Measurements from ENCODE around the gene STAT2. TPM values are rescaled to one million over a fixed set of nuclear protein-coding genes. Genes with fewer than 3 reads are reported as not detected.

Gene STAT2
- total RNA-seq, 4 donors from 2014 or later: 21.0 to 33.2 (median 27.4) TPM

DNA sequence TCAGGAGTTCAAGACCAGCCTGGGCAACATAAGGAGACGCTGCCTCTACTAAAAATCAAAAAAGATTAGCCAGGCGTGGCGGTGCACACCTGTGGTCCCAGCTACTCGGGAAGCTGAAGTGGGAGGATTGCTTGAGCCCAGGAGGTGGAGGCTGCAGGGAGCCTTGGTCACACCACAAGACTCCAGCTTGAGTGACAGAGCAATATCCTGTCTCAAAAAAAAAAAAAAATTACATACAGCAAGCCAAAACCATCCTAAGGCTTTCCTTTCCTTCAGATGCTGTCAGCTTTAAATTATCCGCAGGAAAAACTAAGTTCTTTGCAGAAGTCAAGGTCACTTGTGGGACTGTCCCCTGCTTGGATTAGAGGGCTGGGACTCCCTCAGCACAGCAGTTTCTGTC is 61.1 kb downstream of the STAT2 start:
- Histone ChIP-seq H3K9me3 (no peaks in the 10 kb centered on the region), H3K36me3 (no peaks in the 10 kb centered on the region), H3K4me3 (peak overlapping the region; percentile 74 to 95 (median 86)), H3K4me1 (peaks cover 78 to 83% of the 10 kb centered on the region in 2 donors), H3K27me3 (no peaks in the 10 kb centered on the region), H3K27ac (peak overlapping the region; percentile 91 to 97 (median 94))
- ATAC-seq (no peak), DNase-seq (no peak)
- in situ Hi-C loops (cut with MboI; ENCODE audit: low sequenced_read_pairs in 4 of 4): no loop called here
- intact Hi-C loops (cut with DNase I; ENCODE audit: low total_unique reads): no loop called here
- TF ChIP-seq, protein P1, sequence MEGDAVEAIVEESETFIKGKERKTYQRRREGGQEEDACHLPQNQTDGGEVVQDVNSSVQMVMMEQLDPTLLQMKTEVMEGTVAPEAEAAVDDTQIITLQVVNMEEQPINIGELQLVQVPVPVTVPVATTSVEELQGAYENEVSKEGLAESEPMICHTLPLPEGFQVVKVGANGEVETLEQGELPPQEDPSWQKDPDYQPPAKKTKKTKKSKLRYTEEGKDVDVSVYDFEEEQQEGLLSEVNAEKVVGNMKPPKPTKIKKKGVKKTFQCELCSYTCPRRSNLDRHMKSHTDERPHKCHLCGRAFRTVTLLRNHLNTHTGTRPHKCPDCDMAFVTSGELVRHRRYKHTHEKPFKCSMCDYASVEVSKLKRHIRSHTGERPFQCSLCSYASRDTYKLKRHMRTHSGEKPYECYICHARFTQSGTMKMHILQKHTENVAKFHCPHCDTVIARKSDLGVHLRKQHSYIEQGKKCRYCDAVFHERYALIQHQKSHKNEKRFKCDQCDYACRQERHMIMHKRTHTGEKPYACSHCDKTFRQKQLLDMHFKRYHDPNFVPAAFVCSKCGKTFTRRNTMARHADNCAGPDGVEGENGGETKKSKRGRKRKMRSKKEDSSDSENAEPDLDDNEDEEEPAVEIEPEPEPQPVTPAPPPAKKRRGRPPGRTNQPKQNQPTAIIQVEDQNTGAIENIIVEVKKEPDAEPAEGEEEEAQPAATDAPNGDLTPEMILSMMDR (IDR thresholded peaks at IDR 0.05 in 4 of 5, conservative IDR thresholded peaks at IDR 0.05 in 1 of 5): no peak
- TF ChIP-seq POLR2A (IDR thresholded peaks at IDR 0.05): no peak

DNA sequence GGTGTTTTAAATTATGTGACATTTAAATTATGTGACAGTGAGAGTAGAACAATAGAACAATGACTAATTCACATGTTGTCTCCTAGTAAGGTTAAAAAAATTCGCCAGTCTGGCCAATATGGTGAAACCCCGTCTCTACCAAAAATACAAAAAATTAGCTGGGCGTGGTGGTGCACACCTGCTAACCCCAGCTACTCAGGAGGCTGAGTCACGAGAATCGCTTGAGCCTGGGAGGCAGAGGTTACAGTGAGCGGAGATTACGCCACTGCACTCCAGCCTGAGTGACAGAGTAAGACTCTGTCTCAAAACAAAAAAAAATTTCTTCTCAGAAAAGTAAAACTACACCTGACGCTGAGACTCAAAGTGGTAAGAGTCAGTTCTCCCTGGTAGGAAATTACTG is 62.5 kb downstream of the STAT2 start:
- Histone ChIP-seq H3K27me3 (no peaks in the 10 kb centered on the region), H3K27ac (peak overlapping the region; percentile 91 to 97 (median 94)), H3K4me1 (peaks cover 79 to 88% of the 10 kb centered on the region in 2 donors), H3K9me3 (no peaks in the 10 kb centered on the region), H3K36me3 (no peaks in the 10 kb centered on the region), H3K4me3 (no peak overlapping the region)
- no peak for ATAC-seq
- DNase-seq: no peak
- intact Hi-C loops (cut with DNase I; ENCODE audit: low total_unique reads) (no loop called here), in situ Hi-C loops (cut with MboI; ENCODE audit: low sequenced_read_pairs in 4 of 4) (no loop called here)
- TF ChIP-seq, protein P1 (IDR thresholded peaks at IDR 0.05 in 4 of 5, conservative IDR thresholded peaks at IDR 0.05 in 1 of 5): no peak
- no peak for TF ChIP-seq POLR2A (IDR thresholded peaks at IDR 0.05)

- intact Hi-C loops (cut with DNase I; ENCODE audit: low total_unique reads): no loop called here
Measured at GRCh38 chr12:56296295-56296694, 63.6 kb downstream of the STAT2 start.

DNA sequence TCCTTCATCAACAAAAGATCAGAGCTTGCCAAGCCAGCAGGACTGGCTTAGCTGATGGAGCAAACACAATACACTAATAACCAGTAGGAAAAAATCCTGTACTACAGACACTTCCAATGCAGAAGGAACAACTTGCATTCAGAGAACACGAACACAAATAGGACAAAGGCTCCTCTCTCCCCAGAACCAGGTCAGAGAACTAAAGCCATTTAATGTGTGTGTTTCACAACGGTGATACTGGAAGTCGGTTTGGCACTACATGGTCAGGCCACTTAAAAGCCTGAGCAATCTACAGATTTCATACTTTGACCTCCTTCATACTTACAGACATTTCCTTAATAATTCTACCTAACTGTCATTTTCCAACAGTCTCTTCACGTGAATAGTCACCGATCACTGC is 66.1 kb downstream of the STAT2 start:
- in situ Hi-C loops (cut with MboI; ENCODE audit: low sequenced_read_pairs in 4 of 4) (no loop called here), intact Hi-C loops (cut with DNase I; ENCODE audit: low total_unique reads) (no loop called here)
- peak; percentile 71 to 74 for ATAC-seq
- TF ChIP-seq, protein P1 (IDR thresholded peaks at IDR 0.05 in 4 of 5, conservative IDR thresholded peaks at IDR 0.05 in 1 of 5): no peak
- TF ChIP-seq POLR2A (IDR thresholded peaks at IDR 0.05): no peak
- Histone ChIP-seq H3K4me1 (peaks cover 69 to 80% of the 10 kb centered on the region in 2 donors), H3K4me3 (no peak overlapping the region), H3K27me3 (no peaks in the 10 kb centered on the region), H3K9me3 (no peaks in the 10 kb centered on the region), H3K36me3 (peaks cover 0 to 12% of the 10 kb centered on the region in 2 donors), H3K27ac (peak overlapping the region; percentile 27 to 97 (median 80))
- no peak for DNase-seq

More at GRCh38 chr12:56296295-56296694, 63.6 kb downstream of the STAT2 start:
- Histone ChIP-seq H3K27me3 (no peaks in the 10 kb centered on the region), H3K4me3 (no peak overlapping the region), H3K4me1 (peaks cover 74 to 85% of the 10 kb centered on the region in 2 donors), H3K36me3 (peaks cover 0 to 8% of the 10 kb centered on the region in 2 donors), H3K9me3 (no peaks in the 10 kb centered on the region), H3K27ac (peak overlapping the region; percentile 91 to 97 (median 94))
- TF ChIP-seq, protein P1 (IDR thresholded peaks at IDR 0.05 in 4 of 5, conservative IDR thresholded peaks at IDR 0.05 in 1 of 5): no peak
- TF ChIP-seq POLR2A (IDR thresholded peaks at IDR 0.05): no peak
- ATAC-seq: no peak
- DNase-seq: no peak
- in situ Hi-C loops (cut with MboI; ENCODE audit: low sequenced_read_pairs in 4 of 4): no loop called here

Other genes with a start within 250 kb of the STAT2 start
- gene RPL41, start 243.5 kb downstream of the STAT2 start, total RNA-seq: 1,000 to 10,000 TPM; 1,323 to 2,217 (median 1,977) TPM
- gene ZC3H10, start 241.8 kb downstream of the STAT2 start, total RNA-seq: 1 to 10 TPM; 3.1 to 9.1 (median 3.7) TPM
- gene ESYT1, start 231.8 kb downstream of the STAT2 start, total RNA-seq: 10 to 100 TPM; 45.9 to 77.7 (median 62.1) TPM
- gene MYL6B, start 207.5 kb downstream of the STAT2 start, total RNA-seq: 100 to 1,000 TPM; 159 to 334 (median 198) TPM
- 100 to 1,000 TPM; 159 to 324 (median 202) TPM for gene MYL6, start 201.7 kb downstream of the STAT2 start, total RNA-seq
- gene SMARCC2, start 170.6 kb downstream of the STAT2 start, total RNA-seq: 10 to 100 TPM; 34.1 to 56.9 (median 49.4) TPM
- 10 to 100 TPM; 46.5 to 58.9 (median 54.8) TPM for gene RNF41, start 138.2 kb downstream of the STAT2 start, total RNA-seq
- gene NABP2, start 135.8 kb downstream of the STAT2 start, total RNA-seq: 10 to 100 TPM; 29.6 to 75.0 (median 42.8) TPM
- under 1 TPM in 1 of 4 donors, not detected in 3; 0.83 TPM for gene SLC39A5, start 130.1 kb downstream of the STAT2 start, total RNA-seq
- gene ANKRD52, start 101.7 kb downstream of the STAT2 start, total RNA-seq: 10 to 100 TPM; 14.7 to 30.9 (median 18.9) TPM
- gene COQ10A, start 93.2 kb downstream of the STAT2 start, total RNA-seq: 10 to 100 TPM; 17.7 to 90.1 (median 54.5) TPM
- gene CS, start 59.8 kb downstream of the STAT2 start, total RNA-seq: 100 to 1,000 TPM; 211 to 359 (median 271) TPM
- gene CNPY2, start 44.1 kb downstream of the STAT2 start, total RNA-seq: 10 to 100 TPM; 21.7 to 59.1 (median 28.4) TPM
- 10 to 100 TPM in 2 of 4 donors, 1 to 10 TPM in 2; 7.8 to 33.0 (median 11.6) TPM for gene PAN2, start 26.1 kb downstream of the STAT2 start, total RNA-seq
- not detected for gene IL23A, start 21.2 kb downstream of the STAT2 start, total RNA-seq
- gene APOF, start 2.8 kb upstream of the STAT2 start, total RNA-seq: under 1 TPM in 1 of 4 donors, not detected in 3; 0.27 TPM
- 1 to 10 TPM; 1.9 to 4.6 (median 2.5) TPM for gene TIMELESS, start 89.3 kb upstream of the STAT2 start, total RNA-seq
- gene MIP, start 94.5 kb upstream of the STAT2 start, total RNA-seq: not detected
- gene SPRYD4, start 108.5 kb upstream of the STAT2 start, total RNA-seq: 1 to 10 TPM; 1.6 to 4.7 (median 2.9) TPM
- 1 to 10 TPM in 1 of 4 donors, under 1 TPM in 1, not detected in 2; 0.53 to 1.9 TPM for gene GLS2, start 128.1 kb upstream of the STAT2 start, total RNA-seq
- gene RBMS2, start 161.7 kb upstream of the STAT2 start, total RNA-seq: 10 to 100 TPM in 1 of 4 donors, 1 to 10 TPM in 3; 4.1 to 11.0 (median 5.4) TPM

Measured in gastrocnemius medialis (tissue), 4 donors.